Measurements from ENCODE around the gene ZNF836.

DNA sequence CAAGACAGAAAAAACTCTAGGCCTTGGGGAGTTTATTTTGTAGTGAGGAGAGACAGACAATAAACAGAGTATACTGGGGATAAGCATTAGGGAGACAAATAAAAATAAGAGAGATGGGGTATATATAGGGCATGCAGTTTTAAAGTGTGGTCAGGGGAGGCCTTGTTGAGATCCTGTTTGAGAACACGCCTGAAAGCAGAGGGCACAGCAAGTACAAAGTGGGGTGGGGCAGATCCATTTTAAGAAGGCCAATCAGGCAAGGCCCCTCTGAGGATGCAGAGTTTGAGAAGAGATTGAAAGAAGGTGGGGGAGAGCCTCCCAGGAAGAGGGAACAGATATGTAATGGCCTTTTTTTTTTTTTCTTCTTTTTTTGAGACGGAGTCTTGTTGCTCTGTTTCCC is 20.5 kb upstream of the ZNF836 start:
- TF ChIP-seq, protein P1, sequence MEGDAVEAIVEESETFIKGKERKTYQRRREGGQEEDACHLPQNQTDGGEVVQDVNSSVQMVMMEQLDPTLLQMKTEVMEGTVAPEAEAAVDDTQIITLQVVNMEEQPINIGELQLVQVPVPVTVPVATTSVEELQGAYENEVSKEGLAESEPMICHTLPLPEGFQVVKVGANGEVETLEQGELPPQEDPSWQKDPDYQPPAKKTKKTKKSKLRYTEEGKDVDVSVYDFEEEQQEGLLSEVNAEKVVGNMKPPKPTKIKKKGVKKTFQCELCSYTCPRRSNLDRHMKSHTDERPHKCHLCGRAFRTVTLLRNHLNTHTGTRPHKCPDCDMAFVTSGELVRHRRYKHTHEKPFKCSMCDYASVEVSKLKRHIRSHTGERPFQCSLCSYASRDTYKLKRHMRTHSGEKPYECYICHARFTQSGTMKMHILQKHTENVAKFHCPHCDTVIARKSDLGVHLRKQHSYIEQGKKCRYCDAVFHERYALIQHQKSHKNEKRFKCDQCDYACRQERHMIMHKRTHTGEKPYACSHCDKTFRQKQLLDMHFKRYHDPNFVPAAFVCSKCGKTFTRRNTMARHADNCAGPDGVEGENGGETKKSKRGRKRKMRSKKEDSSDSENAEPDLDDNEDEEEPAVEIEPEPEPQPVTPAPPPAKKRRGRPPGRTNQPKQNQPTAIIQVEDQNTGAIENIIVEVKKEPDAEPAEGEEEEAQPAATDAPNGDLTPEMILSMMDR (IDR thresholded peaks at IDR 0.05; ENCODE audit: borderline replicate concordance, extremely low read depth, low read length, poor library complexity, severe bottlenecking) = no peak
- no peak for TF ChIP-seq EZH2 (IDR thresholded peaks at IDR 0.05; ENCODE audit: borderline replicate concordance, low read depth, low read length, severe bottlenecking)
